ENCODE data around the gene ZDHHC12. TPM values are rescaled to one million over a fixed set of nuclear protein-coding genes. Genes with fewer than 3 reads are reported as not detected.

ZDHHC12 gene
- total and polyA plus RNA-seq, 2 of the 13 experiments (the other 11 are each of a cell fraction or from before 2014, with no cell fraction given): 25.4 to 28.0 TPM

DNA sequence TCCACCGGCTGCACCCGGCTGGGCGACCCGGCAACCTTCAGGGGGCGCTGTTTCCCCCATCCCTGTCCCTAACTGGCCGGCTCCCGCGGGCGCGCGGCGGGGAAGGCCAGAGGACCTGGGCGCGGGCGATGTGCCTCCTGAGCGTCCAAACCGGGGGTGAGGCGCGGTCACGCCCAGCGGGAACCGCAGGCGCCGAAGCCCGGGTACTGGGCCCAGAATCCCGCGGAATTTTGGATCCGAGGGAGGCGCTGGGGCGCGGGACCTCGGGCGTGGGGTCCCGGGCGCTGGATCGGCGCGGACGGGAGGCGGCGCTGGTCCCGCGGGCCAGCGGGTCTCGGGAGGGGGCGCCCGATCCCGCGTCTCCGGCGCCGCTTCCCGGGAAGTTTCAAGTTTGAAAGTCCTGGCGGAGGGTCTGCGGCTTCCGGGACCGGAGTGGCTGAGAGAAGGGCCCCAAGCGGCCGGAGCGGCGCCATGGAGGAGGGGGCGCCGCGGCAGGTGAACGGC, 21.4 kb downstream of the ZDHHC12 start, which contains the start of gene PKN3 (continued):
- no peak for TF ChIP-seq IRF1 (CRISPR knock-in tag; IDR thresholded peaks at IDR 0.05; ENCODE audit: low read depth)
- no peak for TF ChIP-seq NR3C1 (CRISPR knock-in tag; IDR thresholded peaks at IDR 0.05)
- no peak for TF ChIP-seq ZBTB33 (CRISPR knock-in tag; IDR thresholded peaks at IDR 0.05)
- TF ChIP-seq EZH2 (conservative IDR thresholded peaks at IDR 0.05; ENCODE audit: low read depth, low read length): no peak
- no peak for TF ChIP-seq ZNF879 (CRISPR knock-in tag; IDR thresholded peaks at IDR 0.05)
- no peak; the same call in 1 of the 2 replicates for TF ChIP-seq DRAP1 (CRISPR knock-in tag; IDR thresholded peaks at IDR 0.05)
- no peak for TF ChIP-seq TEAD2 (CRISPR knock-in tag; IDR thresholded peaks at IDR 0.05)
- no peak for TF ChIP-seq FLYWCH1 (CRISPR knock-in tag; IDR thresholded peaks at IDR 0.05)
- TF ChIP-seq ZBTB38 (CRISPR knock-in tag; IDR thresholded peaks at IDR 0.05): peak; percentile 37; the same call in 1 of the 2 replicates
- TF ChIP-seq RFXAP (CRISPR knock-in tag; IDR thresholded peaks at IDR 0.05; ENCODE audit: borderline replicate concordance): no peak
- no peak; the same call in 1 of the 2 replicates for TF ChIP-seq NFKBIZ (CRISPR knock-in tag; IDR thresholded peaks at IDR 0.05)
- TF ChIP-seq ZFYVE20 (CRISPR knock-in tag; IDR thresholded peaks at IDR 0.05; ENCODE audit: borderline replicate concordance, low read depth): no peak
- no peak for TF ChIP-seq ZNF292 (CRISPR knock-in tag; IDR thresholded peaks at IDR 0.05; ENCODE audit: borderline replicate concordance, low read depth)

Data from HepG2 (cell line).